Measurements from ENCODE around the gene SERINC4.

DNA sequence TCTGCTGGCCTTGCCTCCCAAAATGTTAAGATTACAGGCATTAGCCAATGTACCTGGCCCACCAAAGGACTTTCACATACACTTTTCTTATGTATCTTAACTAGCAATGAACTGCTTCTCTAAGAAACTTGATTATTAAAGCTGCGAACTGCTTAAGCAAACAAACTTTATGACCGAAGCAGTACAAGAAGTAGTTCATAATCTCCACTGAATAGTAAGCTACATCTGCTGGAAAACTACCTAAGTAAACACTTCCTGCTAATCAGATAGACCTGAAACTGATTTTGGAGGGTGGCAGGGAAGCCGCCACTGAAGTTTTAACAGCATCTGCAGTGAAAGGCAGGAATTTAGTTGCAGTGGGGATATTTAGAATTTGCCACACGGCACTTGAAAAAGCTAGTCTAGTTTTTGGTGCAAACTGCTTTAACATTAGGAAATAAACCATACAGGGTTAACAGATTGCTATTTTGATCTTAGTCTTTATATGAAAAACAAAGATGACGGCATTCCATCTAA is 8.5 kb upstream of the SERINC4 start:
- TF ChIP-seq CTCF (IDR thresholded peaks at IDR 0.05), result no peak
- no peak for TF ChIP-seq POLR2A (IDR thresholded peaks at IDR 0.05)

Measured in body of pancreas (tissue), 4 donors.